NCI-H2171 (cell line): ENCODE data around the gene UCKL1.
"Not testable (repeated sequence)": the region's sequence is repeated elsewhere in the genome, so short reads cannot be mapped to it uniquely, and the experiment has no call there.

ENCODE experiments used
- DNase-seq: peaks from one replicate; lab custom pipeline; 2025; lab: John Stamatoyannopoulos, UW

The UCKL1 gene

DNA sequence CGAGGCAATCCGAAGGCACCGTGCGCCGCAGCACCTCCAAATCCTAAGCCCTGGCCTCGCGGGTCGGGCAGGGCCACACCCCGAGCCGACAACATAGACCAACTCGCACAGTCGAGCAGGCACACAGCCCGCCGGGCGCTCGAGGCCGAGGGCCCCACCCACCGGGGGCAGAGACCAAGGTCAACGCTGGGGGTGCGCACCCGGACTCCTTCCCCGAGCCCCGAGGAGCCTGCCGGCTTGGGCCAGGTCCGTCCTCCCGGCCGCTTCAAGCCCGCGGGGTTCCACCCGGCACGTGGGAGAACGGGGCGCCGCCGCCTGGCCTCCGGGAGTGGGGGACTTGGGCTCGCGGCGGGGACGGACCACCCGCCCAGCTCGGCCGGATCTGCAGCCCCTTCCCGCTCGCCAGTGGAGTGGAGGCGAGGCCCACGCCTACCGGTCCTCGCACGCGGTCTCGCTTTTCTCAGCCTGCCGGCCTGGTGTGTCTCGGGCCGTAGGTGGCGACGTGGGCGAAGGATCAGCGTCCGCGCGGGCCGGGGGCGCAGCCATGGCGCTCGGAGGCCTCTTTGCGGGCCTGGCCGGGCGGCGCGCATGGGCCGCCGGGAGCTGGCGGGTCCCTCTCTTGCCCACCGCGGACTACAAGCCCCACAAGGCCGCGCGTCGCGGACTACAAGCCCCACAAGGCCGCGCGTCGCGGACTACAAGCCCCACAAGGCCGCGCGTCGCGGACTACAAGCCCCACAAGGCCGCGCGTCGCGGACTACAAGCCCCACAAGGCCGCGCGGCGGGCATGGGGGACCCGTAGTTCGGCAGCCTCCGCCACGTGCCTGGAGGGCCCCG is at the start of gene UCKL1:
Gene UCKL1 (minus strand): TSS at position 590 of the 837 bp plus-strand sequence. CDS start 44 bp downstream, at position 546.
- DNase-seq, result peak; percentile 97

DNA sequence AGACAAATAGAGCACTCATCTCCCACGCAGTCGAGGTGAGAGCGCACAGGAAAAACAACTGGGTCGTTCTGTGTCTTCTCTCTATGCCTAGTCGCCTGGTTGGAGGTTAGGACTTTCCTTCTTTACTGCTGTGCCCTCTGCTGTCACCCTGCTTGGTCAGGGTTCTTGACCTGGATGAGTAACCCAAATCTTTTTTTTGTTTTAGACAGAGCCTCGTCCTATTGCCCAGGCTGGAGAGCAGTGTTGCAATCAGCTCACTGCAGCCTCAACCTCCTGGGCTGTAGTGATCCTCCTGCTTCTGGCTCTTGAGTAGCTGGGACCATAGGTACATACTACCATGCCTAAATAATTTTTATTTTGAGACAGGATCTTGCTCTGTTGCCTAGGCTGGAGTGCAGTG is 49.2 kb upstream of the UCKL1 start:
- no peak for DNase-seq

GRCh38 chr20:64003960-64004725 is 47.9 kb upstream of the UCKL1 start:
- DNase-seq, result no peak

GRCh38 chr20:64001607-64002011 is 45.4 kb upstream of the UCKL1 start:
- peak; percentile 95 for DNase-seq

DNA sequence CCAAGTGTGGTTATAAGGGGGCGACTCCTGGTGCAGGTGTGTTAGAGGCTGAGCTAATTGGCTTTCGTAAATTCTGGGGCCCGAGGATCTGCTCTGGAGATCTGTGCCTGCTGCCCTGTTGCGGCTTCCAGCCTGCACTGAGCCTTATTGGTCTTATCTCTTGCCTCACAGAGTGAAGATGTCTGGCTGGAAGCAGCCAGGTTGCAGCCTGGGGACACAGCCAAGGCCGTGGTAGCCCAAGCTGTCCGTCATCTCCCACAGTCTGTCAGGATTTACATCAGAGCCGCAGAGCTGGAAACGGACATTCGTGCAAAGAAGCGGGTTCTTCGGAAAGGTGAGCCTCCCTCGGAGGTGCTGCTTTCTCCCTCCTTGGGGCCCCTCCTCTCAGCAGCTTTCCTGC is 44.7 kb upstream of the UCKL1 start:
- no peak for DNase-seq

DNA sequence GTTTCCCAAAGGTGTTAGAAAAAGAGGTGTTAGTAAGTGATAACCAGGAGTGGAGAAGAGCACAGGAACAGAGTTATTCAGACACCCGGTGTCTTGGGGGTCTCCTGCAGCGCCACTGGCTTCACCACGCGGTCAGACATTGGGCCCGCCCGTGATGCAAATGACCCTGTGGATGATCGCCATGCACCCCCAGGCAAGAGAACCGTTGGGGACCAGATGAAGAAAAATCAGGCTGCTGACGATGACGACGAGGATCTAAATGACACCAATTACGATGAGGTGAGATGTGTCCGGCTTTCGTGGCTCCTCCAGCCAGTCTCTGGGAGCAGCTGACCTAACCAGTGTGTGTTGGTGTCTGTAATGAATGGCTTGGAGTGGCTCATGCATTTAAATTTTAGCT is 26.7 kb upstream of the UCKL1 start:
- no peak for DNase-seq

GRCh38 chr20:63980806-63981728 is 24.9 kb upstream of the UCKL1 start, which contains the start of gene PRPF6:
TSS of gene PRPF6 (plus strand) at chr20:63981132. CDS start at chr20:63981246, 114 bp downstream.
- DNase-seq, result peak; percentile 99

DNA sequence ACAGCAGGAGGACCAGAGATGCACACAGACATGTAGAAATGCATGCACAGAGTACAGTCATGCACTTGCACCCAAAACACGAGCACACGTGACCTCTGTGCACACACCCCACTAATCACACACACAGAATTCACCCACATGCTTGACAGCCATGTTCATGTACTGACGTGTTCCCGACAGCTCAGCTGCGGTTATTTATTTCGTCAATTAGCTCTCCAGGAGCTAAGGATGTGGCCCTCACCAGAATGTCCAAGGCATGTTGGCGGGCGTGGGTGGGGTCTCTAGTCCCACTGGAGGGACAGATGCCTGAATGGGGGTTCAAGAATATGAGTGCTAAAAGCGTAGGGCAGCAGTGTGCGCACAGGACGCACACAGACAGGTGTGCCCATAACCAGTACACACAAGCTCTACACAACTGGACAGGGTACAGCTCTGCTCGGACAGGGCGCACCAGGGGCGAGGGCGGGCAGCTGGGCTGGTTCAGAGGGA is 24.1 kb upstream of the UCKL1 start:
- peak; percentile 14 for DNase-seq

- DNase-seq, result peak; percentile 89
Observed at GRCh38 chr20:63979557-63980316, 23.5 kb upstream of the UCKL1 start, which contains the start of gene SAMD10. TSS of gene SAMD10 (minus strand) at chr20:63979642. CDS start at chr20:63979467, 175 bp downstream.

DNA sequence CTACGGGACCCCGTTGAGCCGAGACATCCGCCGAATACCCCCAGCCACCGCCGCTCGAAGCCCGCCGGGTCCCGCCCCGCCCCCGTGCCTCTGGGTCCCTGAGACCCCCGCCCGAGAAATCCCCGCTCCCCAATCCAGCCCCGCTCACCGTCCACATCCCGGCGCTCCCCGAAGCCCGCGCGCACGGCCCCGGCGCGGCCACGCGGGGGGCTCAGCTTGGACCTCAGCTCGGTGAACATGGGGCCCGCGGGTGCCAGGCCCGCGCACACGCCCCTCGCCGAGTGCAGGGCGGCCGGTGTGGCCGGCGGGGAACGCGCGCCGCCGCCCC is 23.0 kb upstream of the UCKL1 start:
- no peak for DNase-seq

DNA sequence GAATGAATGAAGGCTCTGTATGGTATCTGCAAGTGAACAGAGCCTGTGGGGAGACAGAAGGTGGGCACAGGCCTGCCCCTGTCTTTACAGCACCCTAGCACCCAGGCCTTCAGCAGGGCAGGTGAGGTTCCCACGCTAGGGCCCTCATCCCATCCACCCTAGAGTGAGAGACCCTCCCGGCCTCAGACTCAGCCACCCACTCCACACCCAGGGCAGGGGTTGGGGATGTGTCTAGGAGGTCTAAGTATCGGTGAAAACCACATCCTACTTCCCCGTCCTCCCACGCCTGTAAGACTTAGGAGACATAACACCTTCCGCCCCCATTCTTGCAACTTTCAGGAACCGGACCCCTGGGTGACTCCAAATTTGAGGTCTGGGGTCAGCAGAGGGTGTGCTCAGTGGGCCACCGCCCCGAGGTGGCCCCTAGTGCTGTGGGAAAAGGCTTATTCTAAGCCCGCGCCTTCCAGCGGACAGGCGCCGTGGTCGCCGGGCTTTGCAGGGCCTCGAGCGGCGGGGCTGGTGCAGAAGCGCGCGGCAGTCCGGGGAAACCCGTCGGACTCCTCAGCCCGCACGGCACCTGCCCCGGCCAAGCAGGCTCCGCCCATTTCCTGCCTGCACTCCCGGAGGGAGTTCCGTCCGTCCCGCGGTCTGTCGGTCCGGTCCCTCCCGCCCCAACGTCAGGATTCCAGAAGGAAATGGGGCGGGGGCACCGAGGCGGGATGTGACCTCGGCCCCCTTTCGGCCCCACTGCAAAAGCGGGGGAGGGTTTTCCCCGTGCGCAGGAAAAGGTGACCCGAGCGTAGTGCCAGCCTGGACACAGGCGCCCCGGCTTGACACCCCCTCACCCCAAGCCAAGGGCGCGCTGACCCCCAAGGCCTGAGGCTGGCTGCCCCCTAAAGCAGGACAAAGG is 22.4 kb upstream of the UCKL1 start:
- DNase-seq, result peak; percentile 24

DNA sequence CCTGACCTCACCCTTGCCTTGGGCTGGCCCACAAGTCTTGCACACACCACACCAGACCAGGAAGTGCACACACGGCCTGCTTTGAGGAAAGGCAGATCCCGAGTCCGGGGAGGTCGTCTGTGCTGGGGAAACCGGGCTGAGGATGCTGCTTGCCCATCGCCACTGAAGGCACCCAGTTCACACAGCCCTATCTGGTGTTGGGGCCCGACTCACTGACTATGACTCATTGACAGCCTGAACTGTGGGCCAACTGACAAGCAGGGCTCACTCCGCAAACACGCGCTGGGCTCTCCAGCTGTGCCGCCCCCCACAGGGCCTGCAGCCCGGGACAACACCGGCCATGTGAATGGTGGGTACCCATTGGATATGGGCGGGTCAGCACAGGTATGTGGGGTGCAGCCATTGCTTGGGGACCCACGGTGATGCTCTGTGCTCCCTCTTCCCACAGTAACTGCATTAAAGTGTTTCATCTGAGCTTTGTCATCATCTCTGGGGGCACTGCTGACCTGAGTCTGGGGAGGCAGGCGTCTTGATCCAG is 21.6 kb upstream of the UCKL1 start:
- DNase-seq, result no peak

DNA sequence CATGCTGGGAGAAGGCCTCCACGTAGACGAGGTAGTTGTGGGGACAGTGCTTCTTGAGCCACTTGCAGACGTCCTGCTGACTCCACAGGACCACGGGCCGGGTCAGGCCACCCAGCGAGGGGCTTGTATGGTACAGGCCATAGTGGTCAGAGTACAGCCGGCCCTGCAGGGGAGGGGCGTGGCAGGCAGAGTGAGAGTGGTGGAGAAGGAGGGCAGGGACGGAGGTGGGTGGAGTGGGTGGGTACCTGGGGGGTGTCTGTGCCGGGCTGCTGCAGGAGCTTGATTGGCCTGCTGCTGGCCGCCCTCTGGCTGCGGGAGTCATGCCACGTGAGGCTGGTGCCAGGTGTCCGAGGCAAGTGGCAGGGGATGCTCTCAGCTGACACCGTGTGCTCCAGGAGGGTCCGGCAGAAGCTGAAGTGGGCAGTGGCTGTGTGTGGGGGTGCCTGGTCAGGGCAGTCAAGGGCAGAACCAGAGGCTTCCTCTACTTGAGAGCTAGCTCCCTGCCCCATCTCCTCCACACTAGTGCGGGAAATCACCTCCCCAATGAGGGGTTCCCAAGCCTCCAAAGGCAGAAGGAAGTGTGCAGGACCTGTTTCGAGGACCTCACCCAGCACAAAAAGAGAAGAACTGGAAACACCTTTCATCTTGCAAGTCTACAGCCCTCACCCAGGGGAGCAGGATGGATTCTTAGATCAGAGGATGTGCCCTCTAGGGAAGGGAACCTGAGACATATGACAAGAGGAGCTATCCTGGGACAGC is 20.9 kb upstream of the UCKL1 start:
- no peak for DNase-seq

GRCh38 chr20:63976511-63976910 is 20.3 kb upstream of the UCKL1 start:
- not testable (repeated sequence) for DNase-seq

GRCh38 chr20:63974402-63975200 is 18.4 kb upstream of the UCKL1 start:
- DNase-seq, result no peak

- peak; percentile 63 for DNase-seq
Observed at GRCh38 chr20:63973636-63974401, 17.6 kb upstream of the UCKL1 start.

DNA sequence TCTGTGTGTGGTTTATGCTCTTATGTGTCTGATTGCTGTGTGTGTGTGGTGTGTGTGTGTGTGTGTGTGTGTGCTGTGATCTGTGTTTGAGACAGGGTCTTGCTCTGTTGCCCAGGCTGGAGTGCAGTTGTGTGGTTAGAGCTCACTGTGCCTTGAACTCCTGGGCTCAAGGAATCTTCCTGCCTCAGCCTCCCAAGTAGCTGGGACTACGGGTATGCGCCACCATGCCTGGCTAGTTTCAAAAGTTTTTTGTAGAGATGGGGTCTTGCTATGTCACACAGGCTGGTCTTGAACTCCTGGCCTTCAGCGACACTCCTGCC is 16.9 kb upstream of the UCKL1 start:
- DNase-seq, result no peak
